Loucy (cell line): ENCODE data around the gene KCNT1.

Source experiments
- H2AFZ ChIP-seq: fragments of 200-600 bp; sonication (generic); 2 replicates; pipeline ENCODE4 v1.6.0; 2016; ENCODE audit warnings: antibody characterized with exemption, mild to moderate bottlenecking, low read length, moderate library complexity
- H3F3A ChIP-seq: fragments of 200-600 bp; 2 replicates; pipeline ENCODE4 v1.6.0; 2016; ENCODE audit warnings: antibody characterized with exemption, low read depth, mild to moderate bottlenecking
- H3K27me3 ChIP-seq: fragments of 200-600 bp; sonication (generic); 2 replicates; pipeline ENCODE4 v1.6.1; 2014; ENCODE audit warnings: low read length, mild to moderate bottlenecking; ENCODE audit not compliant: insufficient read depth, poor library complexity, severe bottlenecking
- H3K36me3 ChIP-seq: fragments of 200-600 bp; sonication (generic); 2 replicates; pipeline ENCODE4 v1.6.1; 2016; ENCODE audit warnings: low read length; ENCODE audit not compliant: insufficient read depth
- H3K4me1 ChIP-seq: fragments of 200-600 bp; sonication (generic); 2 replicates; pipeline ENCODE4 v1.5.1; 2014; ENCODE audit warnings: low read length, mild to moderate bottlenecking; ENCODE audit not compliant: insufficient read depth, poor library complexity, severe bottlenecking
- H3K4me2 ChIP-seq: fragments of 200-600 bp; sonication (generic); 2 replicates; pipeline ENCODE4 v1.6.0; 2014; ENCODE audit warnings: antibody characterized with exemption, low read length, low read depth, mild to moderate bottlenecking; ENCODE audit not compliant: poor library complexity, severe bottlenecking
- H3K4me3 ChIP-seq: fragments of 200-600 bp; sonication (generic); 2 replicates; pipeline ENCODE4 v1.5.1; 2014; ENCODE audit warnings: low read length, mild to moderate bottlenecking, mixed read lengths; ENCODE audit not compliant: poor library complexity, severe bottlenecking
- H3K79me2 ChIP-seq: fragments of 200-600 bp; sonication (generic); 2 replicates; pipeline ENCODE4 v1.6.1; 2014; ENCODE audit warnings: low read length; ENCODE audit not compliant: insufficient read depth
- H3K9ac ChIP-seq: fragments of 200-600 bp; sonication (generic); 2 replicates; pipeline ENCODE4 v1.6.0; 2014; ENCODE audit warnings: mild to moderate bottlenecking, low read depth, low read length, moderate library complexity; ENCODE audit not compliant: poor library complexity, severe bottlenecking
- H3K9me2 ChIP-seq: fragments of 200-600 bp; sonication (generic); replicated peaks from 2 replicates; pipeline ENCODE4 v1.6.1; 2016; ENCODE audit warnings: low read depth, low read length, mixed read lengths
- H3K9me3 ChIP-seq: fragments of 200-600 bp; sonication (generic); 2 replicates; pipeline ENCODE4 v1.6.1; 2014; ENCODE audit warnings: mild to moderate bottlenecking, antibody characterized with exemption, low read length, low read depth; ENCODE audit not compliant: insufficient read depth
- H4K20me1 ChIP-seq: fragments of 200-600 bp; sonication (generic); 2 replicates; pipeline ENCODE4 v1.6.0; 2014; ENCODE audit warnings: antibody characterized with exemption, low read length, mild to moderate bottlenecking; ENCODE audit not compliant: insufficient read depth, poor library complexity, severe bottlenecking
- EZH2phosphoT487 ChIP-seq: fragments of 200-600 bp; IDR thresholded peaks from 2 replicates; pipeline ENCODE4 v1.6.1; 2018; ENCODE audit warnings: antibody characterized with exemption, mild to moderate bottlenecking, moderate library complexity, borderline replicate concordance
- TF ChIP-seq, protein P1 (sequence below): fragments of 200-600 bp; sonication (generic); conservative IDR thresholded peaks from 2 replicates; pipeline ENCODE4 v1.5.1; 2014; ENCODE audit warnings: mild to moderate bottlenecking, antibody characterized with exemption, low read length

KCNT1 gene

DNA sequence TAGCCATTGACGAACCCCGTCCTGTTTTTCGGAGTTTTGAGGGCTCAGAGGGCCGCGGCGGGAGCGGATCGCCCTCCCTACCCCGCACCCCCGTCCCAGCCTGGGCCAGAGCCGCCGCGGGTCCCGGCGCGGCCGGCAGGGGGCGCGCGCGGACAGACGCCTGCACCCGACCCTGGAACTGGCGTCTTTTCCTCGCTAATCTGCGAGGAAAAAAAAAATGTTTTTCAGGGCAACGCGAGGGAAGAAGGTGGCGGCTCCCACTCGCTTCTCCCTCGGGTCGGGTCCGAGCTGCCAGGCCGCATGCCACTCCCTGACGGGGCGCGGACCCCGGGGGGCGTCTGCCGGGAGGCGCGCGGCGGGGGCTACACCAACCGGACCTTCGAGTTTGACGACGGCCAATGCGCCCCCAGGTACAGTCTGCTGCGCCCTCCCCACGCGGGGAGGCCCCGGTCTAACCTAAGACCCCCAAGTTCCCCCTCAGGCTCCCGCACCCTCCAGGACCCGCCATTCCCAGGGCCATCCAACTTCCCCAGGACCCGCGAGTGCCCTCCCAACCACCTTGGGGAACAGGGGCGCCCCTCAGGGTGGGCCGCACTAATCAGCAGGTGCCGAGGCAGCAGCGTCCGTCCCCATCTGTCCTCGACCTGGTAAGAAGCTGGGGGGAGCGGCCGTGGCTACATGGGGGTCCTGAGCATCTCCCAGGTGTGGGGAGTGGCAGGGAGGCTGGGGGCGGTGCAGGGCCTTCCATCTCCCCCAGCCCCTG is at the start of gene KCNT1:
KCNT1 (plus strand) TSS at position 227 of the 763 bp plus-strand sequence; CDS start at position 301, 74 bp downstream.
- Histone ChIP-seq H3K9me3 (no peaks in the 10 kb centered on the region), H3K79me2 (no peaks in the 10 kb centered on the region), H3K4me3 (no peak within 1 kb of the TSS), H3F3A (no peaks in the 10 kb centered on the region), H3K4me1 (no peaks in the 10 kb centered on the region), H4K20me1 (no peaks in the 10 kb centered on the region), H3K27me3 (no peaks in the 10 kb centered on the region), H3K4me2 (no peak within 1 kb of the TSS), H3K9ac (no peak within 1 kb of the TSS), H3K9me2 (no peaks in the 10 kb centered on the region), H2AFZ (no peak within 1 kb of the TSS), H3K36me3 (no peaks in the 10 kb centered on the region)
- TF ChIP-seq, protein P1, sequence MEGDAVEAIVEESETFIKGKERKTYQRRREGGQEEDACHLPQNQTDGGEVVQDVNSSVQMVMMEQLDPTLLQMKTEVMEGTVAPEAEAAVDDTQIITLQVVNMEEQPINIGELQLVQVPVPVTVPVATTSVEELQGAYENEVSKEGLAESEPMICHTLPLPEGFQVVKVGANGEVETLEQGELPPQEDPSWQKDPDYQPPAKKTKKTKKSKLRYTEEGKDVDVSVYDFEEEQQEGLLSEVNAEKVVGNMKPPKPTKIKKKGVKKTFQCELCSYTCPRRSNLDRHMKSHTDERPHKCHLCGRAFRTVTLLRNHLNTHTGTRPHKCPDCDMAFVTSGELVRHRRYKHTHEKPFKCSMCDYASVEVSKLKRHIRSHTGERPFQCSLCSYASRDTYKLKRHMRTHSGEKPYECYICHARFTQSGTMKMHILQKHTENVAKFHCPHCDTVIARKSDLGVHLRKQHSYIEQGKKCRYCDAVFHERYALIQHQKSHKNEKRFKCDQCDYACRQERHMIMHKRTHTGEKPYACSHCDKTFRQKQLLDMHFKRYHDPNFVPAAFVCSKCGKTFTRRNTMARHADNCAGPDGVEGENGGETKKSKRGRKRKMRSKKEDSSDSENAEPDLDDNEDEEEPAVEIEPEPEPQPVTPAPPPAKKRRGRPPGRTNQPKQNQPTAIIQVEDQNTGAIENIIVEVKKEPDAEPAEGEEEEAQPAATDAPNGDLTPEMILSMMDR = peak; percentile 73
- no peak for TF ChIP-seq EZH2phosphoT487

DNA sequence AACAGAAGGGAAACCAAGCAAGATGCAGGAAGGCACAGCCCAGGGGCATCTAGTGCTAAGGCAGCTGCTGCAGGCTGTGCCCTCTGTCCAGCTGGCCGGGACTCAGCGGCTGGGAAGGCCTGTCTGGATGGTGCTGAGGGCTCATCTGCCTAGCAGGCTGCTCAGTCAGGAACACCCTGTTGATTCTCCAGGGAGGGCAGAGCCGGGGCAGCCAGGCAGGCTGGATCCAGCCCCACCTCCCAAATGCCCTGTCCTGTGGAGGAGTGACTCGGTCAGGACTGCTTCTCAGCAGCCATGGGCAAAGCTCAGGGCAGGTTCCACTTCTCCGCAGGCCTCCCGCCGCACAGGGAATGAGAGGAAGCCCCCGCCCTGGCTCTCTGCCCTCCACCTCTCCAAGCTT is 46.7 kb upstream of the KCNT1 start:
- H2AFZ ChIP-seq = no peak overlapping the region
- TF ChIP-seq, protein P1 = no peak
- no peaks in the 10 kb centered on the region for H3K9me2 ChIP-seq
- H3K36me3 ChIP-seq = no peaks in the 10 kb centered on the region
- H3K27me3 ChIP-seq = no peaks in the 10 kb centered on the region
- no peak overlapping the region for H3K4me3 ChIP-seq
- H3K9me3 ChIP-seq = peaks cover 9% of the 10 kb centered on the region; the same call in 1 of the 2 replicates
- H3K79me2 ChIP-seq = no peaks in the 10 kb centered on the region
- H4K20me1 ChIP-seq = no peaks in the 10 kb centered on the region
- no peaks in the 10 kb centered on the region for H3K4me1 ChIP-seq
- no peak overlapping the region for H3K9ac ChIP-seq
- no peak overlapping the region for H3K4me2 ChIP-seq
- H3F3A ChIP-seq = no peaks in the 10 kb centered on the region

DNA sequence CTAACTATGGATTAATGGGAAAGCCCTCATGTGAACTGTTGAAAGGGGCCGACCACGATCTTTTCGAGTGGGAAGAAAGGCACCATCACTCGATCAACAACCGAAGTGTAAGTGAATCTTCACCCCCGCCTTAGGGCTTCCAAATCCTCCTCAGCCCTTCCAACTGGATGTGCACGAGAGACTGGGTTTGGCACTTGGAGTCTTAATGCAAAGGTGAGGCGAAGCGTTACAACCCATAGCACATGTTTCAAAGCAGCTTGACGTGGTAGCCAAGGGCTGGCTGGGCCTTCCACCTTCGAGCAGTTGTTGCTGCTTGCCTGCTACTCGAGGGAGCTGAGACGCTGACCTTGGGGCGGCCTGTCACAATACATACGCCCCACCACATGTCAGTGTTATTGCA is 44.6 kb upstream of the KCNT1 start:
- Histone ChIP-seq H4K20me1 (no peaks in the 10 kb centered on the region), H3K4me3 (no peak overlapping the region), H3K4me1 (no peaks in the 10 kb centered on the region), H3K9ac (no peak overlapping the region), H3K27me3 (no peaks in the 10 kb centered on the region), H3K9me3 (peaks cover 9% of the 10 kb centered on the region; the same call in 1 of the 2 replicates), H3F3A (no peaks in the 10 kb centered on the region), H3K4me2 (no peak overlapping the region), H2AFZ (no peak overlapping the region), H3K79me2 (no peaks in the 10 kb centered on the region), H3K36me3 (no peaks in the 10 kb centered on the region), H3K9me2 (no peaks in the 10 kb centered on the region)
- TF ChIP-seq, protein P1 = no peak
- TF ChIP-seq EZH2phosphoT487 = no peak
